Gastrocnemius medialis (tissue), 4 donors: ENCODE results near the gene ESAM. TPM values are rescaled to one million over a fixed set of nuclear protein-coding genes. Genes with fewer than 3 reads are reported as not detected.

ENCODE experiments used
- ATAC-seq, 2 donors: fragments of 150-250 bp; one replicate each; pipeline ENCODE4 v1.9.1; 2016
- DNase-seq, 2 donors: peaks; one replicate each; pipeline ENCODE4 v3.0.0-alpha.2; 2019
- H3K27ac ChIP-seq, 4 donors: fragments of 200-600 bp; sonication (generic); 1 replicate in 1 of 4; 2 replicates in 3 of 4; pipeline ENCODE4 v1.5.1; 2016 to 2018; ENCODE audit warnings: mild to moderate bottlenecking in 2 of 4, moderate library complexity in 1 of 4
- H3K27me3 ChIP-seq, 3 donors: fragments of 200-600 bp; sonication (generic) in 2 of 3; 1 replicate in 1 of 3; 2 replicates in 2 of 3; pipeline versions ENCODE4 v1.5.1 to v1.6.0; 2016 to 2019; ENCODE audit warnings: mild to moderate bottlenecking in 1 of 3, moderate library complexity in 1 of 3
- H3K36me3 ChIP-seq, 2 donors: fragments of 200-600 bp; sonication (generic) in 1 of 2; one replicate each; pipeline ENCODE4 v1.5.1; 2017 to 2018
- H3K4me1 ChIP-seq, 2 donors: fragments of 200-600 bp; sonication (generic) in 1 of 2; one replicate each; pipeline ENCODE4 v1.5.1; 2016 to 2017; ENCODE audit warnings: mild to moderate bottlenecking in 2 of 2
- H3K4me3 ChIP-seq, 4 donors: fragments of 200-600 bp; sonication (generic) in 3 of 4; 1 replicate in 1 of 4; 2 replicates in 3 of 4; pipeline ENCODE4 v1.5.1; 2016 to 2019; ENCODE audit warnings: mild to moderate bottlenecking in 2 of 4
- H3K9me3 ChIP-seq, 3 donors: fragments of 200-600 bp; sonication (generic) in 2 of 3; 1 replicate in 1 of 3; 2 replicates in 2 of 3; pipeline ENCODE4 v1.5.1; 2016 to 2019
- POLR2A ChIP-seq, 2 donors: fragments of 450-650 bp; IDR thresholded peaks; one replicate each; pipeline ENCODE4 v1.6.1; 2017; ENCODE audit warnings: antibody characterized with exemption in 2 of 2, mild to moderate bottlenecking in 2 of 2, moderate library complexity in 2 of 2
- in situ Hi-C, 4 donors: fragments of 200-750 bp; cut with MboI; loops; one replicate each; pipeline versions ENCODE4 v1.15.0 to v1.8.0; 2017; ENCODE audit warnings: low sequenced_read_pairs in 4 of 4
- intact Hi-C: fragments of 100-400 bp; cut with DNase I; formaldehyde crosslinking; loops from one replicate; pipeline ENCODE4 v1.15.1; 2023; ENCODE audit warnings: low total_unique reads
- total RNA-seq, 4 donors: library from RNA; depleted of rRNA; stranded (reverse); fragments of >200 nt; gene quantifications; one replicate each; pipeline versions ENCODE4 v1.1.0 to v1.2.3, GENCODE V29; 2016
- TF ChIP-seq, protein P1 (sequence below), 5 experiments: fragments of 450-650 bp in 3 of 5; fragments of 200-600 bp in 2 of 5; sonication (generic) in 2 of 5; IDR thresholded peaks in 4 of 5; conservative IDR thresholded peaks in 1 of 5; 1 replicate in 4 of 5; 2 replicates in 1 of 5; pipeline ENCODE4 v1.5.1; 2016 to 2019; ENCODE audit warnings: antibody characterized with exemption in 5 of 5, mild to moderate bottlenecking in 3 of 5, moderate library complexity in 3 of 5

The ESAM gene
- total RNA-seq, 4 donors from 2014 or later, result 20.0 to 30.1 (median 27.5) TPM

DNA sequence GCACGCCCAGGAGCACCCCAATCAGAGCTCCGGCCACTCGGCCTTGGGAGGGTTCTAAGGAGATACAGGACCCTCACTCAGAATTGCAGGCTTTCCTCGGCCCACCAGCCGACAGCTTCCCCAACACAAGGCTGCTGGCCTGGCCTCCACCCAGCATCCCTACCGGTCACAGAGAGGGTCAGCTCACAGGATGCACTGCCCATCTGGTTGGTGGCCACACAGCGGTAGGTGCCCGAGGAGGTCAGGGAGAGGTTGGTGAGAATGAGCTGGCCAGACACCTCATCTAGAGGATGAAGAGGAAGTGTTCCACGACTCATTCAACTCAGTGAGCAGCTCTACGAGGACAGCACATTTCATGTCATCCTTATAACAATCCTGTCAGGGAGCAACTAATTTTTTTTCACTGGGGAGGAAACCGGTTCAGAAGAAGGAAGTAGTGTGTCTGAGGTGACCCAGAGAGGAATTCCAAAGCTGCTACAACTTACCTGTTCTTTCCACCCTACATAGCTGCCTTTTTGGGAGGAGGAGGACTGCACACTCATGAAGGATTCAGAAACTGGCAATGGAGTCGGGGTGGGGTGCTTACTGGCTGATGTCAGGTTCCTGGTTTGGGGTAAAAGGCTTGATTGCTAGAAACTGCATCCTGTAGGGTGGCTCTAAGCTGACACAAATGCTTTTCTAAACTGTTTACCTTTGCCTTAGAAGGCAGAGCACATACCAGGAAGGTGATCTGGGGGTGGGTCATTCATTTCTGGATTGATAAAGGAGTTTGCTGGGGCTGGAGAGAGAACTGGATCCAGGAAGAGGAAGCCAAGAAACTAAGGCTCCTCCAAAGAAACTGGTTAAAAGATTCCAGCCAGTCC lies 13.4 kb downstream of the ESAM start:
- Histone ChIP-seq H3K27me3 (peaks cover 37 to 70% (median 60%) of the 10 kb centered on the region in 3 donors), H3K36me3 (peaks cover 0 to 3% of the 10 kb centered on the region in 2 donors), H3K4me1 (peaks cover 0 to 12% of the 10 kb centered on the region in 2 donors), H3K27ac (peak overlapping the region in 3 of 4 donors; percentile 40 to 62 (median 61)), H3K4me3 (no peak overlapping the region), H3K9me3 (no peaks in the 10 kb centered on the region)
- ATAC-seq (no peak), DNase-seq (no peak)
- in situ Hi-C loops (no loop called here), intact Hi-C loops (loop anchor here (5.0 kb wide), 1 partner anchor 76 kb away; the partner anchor contains the start of genes SIAE and SPA17)
- TF ChIP-seq POLR2A (IDR thresholded peaks at IDR 0.05), result no peak
- TF ChIP-seq, protein P1, sequence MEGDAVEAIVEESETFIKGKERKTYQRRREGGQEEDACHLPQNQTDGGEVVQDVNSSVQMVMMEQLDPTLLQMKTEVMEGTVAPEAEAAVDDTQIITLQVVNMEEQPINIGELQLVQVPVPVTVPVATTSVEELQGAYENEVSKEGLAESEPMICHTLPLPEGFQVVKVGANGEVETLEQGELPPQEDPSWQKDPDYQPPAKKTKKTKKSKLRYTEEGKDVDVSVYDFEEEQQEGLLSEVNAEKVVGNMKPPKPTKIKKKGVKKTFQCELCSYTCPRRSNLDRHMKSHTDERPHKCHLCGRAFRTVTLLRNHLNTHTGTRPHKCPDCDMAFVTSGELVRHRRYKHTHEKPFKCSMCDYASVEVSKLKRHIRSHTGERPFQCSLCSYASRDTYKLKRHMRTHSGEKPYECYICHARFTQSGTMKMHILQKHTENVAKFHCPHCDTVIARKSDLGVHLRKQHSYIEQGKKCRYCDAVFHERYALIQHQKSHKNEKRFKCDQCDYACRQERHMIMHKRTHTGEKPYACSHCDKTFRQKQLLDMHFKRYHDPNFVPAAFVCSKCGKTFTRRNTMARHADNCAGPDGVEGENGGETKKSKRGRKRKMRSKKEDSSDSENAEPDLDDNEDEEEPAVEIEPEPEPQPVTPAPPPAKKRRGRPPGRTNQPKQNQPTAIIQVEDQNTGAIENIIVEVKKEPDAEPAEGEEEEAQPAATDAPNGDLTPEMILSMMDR (IDR thresholded peaks at IDR 0.05 in 4 of 5, conservative IDR thresholded peaks at IDR 0.05 in 1 of 5), result no peak

- in situ Hi-C loops, result no loop called here
- no peak for TF ChIP-seq POLR2A (IDR thresholded peaks at IDR 0.05)
- TF ChIP-seq, protein P1 (IDR thresholded peaks at IDR 0.05 in 4 of 5, conservative IDR thresholded peaks at IDR 0.05 in 1 of 5), result no peak
- ATAC-seq (no peak), DNase-seq (no peak)
- H3K36me3 ChIP-seq, result no peaks in the 10 kb centered on the region
- intact Hi-C loops, result loop anchor here (5.0 kb wide), 1 partner anchor 76 kb away; the partner anchor contains the start of genes SIAE and SPA17
- peaks cover 37 to 73% (median 60%) of the 10 kb centered on the region in 3 donors for H3K27me3 ChIP-seq
- H3K4me1 ChIP-seq, result peaks cover 0 to 12% of the 10 kb centered on the region in 2 donors
- H3K9me3 ChIP-seq, result no peaks in the 10 kb centered on the region
- H3K4me3 ChIP-seq, result no peak overlapping the region
- H3K27ac ChIP-seq, result peak overlapping the region in 3 of 4 donors; percentile 40 to 62 (median 61)
These were observed 14.0 kb downstream of the ESAM start for GRCh38 chr11:124748100-124748418.

DNA sequence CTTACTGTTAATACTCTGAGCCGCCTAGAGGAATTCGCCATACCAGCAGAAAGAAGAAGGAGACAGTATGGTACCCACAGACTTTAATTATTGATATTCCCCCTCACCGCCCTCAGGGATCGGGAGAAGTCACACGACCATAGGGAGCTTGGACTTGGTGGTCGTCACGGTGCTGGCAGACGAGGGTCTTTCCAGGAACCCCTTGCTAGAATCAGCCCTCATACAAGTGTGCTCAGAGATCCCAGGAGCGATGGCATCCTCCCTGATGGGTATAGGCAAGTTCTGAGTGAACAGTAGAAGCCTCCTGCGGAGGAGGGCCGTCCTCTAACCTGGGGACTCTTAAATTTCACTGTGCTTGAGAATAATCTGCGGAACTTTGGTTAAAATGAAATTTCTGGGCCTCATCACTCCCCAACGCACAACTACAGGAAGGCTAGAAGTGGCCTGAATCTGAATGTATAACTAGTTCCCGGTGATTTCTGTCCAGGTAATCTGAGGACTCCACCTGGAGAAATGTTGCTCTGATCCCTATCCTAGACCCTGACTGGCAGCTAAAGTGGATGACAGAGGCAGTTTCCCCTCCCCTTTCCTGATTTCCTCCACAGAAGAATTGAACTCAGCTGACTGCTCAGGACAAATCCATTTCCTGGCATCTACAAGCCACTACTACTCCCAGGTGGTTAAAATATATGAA lies 14.5 kb downstream of the ESAM start:
- Histone ChIP-seq H3K27me3 (peaks cover 37 to 73% (median 63%) of the 10 kb centered on the region in 3 donors), H3K4me3 (peak overlapping the region in 2 of 4 donors; percentile 63 to 73), H3K4me1 (peaks cover 0 to 12% of the 10 kb centered on the region in 2 donors), H3K9me3 (no peaks in the 10 kb centered on the region), H3K36me3 (no peaks in the 10 kb centered on the region), H3K27ac (peak overlapping the region in 3 of 4 donors; percentile 47 to 62 (median 61))
- in situ Hi-C loops, result no loop called here
- DNase-seq (no peak), ATAC-seq (no peak)
- intact Hi-C loops, result loop anchor here (2.0 to 5.0 kb wide), 2 partner anchors 15 to 75 kb away; partner anchors contain the start of genes ESAM, SIAE and SPA17
- TF ChIP-seq, protein P1 (IDR thresholded peaks at IDR 0.05 in 4 of 5, conservative IDR thresholded peaks at IDR 0.05 in 1 of 5), result no peak
- TF ChIP-seq POLR2A (IDR thresholded peaks at IDR 0.05), result no peak

DNA sequence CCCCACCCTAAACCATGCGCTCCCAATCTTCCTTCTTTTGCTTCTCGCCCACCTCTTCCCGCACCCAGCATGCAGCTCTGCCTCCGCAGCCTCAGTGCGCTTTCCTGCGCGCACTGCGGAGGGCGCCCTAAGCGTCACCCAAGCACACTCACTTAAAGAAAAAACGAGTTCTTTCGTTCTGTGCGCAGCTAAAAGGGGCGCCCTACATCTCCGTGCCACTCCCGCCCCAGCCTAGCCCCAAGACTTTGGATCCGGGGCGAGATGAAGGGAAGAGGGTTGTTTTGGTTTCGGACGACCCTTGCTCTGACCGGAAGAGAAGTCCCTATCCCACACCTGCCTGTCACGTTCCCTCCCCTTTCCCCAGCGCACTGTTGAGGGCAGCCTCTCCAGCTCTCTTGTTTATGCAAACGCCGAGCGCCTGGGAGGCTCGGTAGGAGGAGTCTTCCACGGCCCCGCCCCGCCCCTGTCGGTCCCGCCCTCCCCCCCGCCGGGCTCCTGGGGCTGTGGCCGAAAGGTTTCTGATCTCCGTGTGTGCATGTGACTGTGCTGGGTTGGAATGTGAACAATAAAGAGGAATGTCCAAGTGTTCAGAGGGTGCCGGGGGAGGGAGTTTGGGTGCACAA lies 15.4 kb downstream of the ESAM start:
- Histone ChIP-seq H3K27me3 (peaks cover 34 to 72% (median 61%) of the 10 kb centered on the region in 3 donors), H3K4me1 (peaks cover 0 to 12% of the 10 kb centered on the region in 2 donors), H3K9me3 (no peaks in the 10 kb centered on the region), H3K4me3 (peak overlapping the region; percentile 53 to 73 (median 65)), H3K27ac (peak overlapping the region; percentile 25 to 70 (median 64)), H3K36me3 (no peaks in the 10 kb centered on the region)
- ATAC-seq (peak; percentile 78 to 83), DNase-seq (peak in 1 of 2 donors; percentile 58)
- in situ Hi-C loops, result no loop called here
- TF ChIP-seq, protein P1 (IDR thresholded peaks at IDR 0.05 in 4 of 5, conservative IDR thresholded peaks at IDR 0.05 in 1 of 5), result peak in 3 of 5 experiments; percentile 25 to 56 (median 30)
- TF ChIP-seq POLR2A (IDR thresholded peaks at IDR 0.05), result peak; percentile 26 to 61
- intact Hi-C loops, result loop anchor here (2.0 to 5.0 kb wide), 2 partner anchors 16 to 74 kb away; partner anchors contain the start of genes ESAM, SIAE and SPA17
